Keratinocyte (primary cell): ENCODE data around the gene RNF227.

Experiments used
- EZH2 ChIP-seq: IDR thresholded peaks from one replicate; pipeline ENCODE4 v1.6.1; 2012; ENCODE audit warnings: inconsistent platforms, mild to moderate bottlenecking, low read length, moderate library complexity
- TF ChIP-seq, protein P1 (sequence below), 3 experiments: IDR thresholded peaks in 1 of 3; conservative IDR thresholded peaks in 1 of 3; optimal IDR thresholded peaks in 1 of 3; 2 replicates in 2 of 3; 3 replicates in 1 of 3; pipeline versions ENCODE3 to v1.5.1; 2011; ENCODE audit warnings: low read length in 3 of 3, mild to moderate bottlenecking in 3 of 3, moderate library complexity in 2 of 3, control low read depth in 1 of 3, inconsistent platforms in 1 of 3; ENCODE audit not compliant: insufficient read depth in 2 of 3; ENCODE audit errors: extremely low read depth in 1 of 3

DNA sequence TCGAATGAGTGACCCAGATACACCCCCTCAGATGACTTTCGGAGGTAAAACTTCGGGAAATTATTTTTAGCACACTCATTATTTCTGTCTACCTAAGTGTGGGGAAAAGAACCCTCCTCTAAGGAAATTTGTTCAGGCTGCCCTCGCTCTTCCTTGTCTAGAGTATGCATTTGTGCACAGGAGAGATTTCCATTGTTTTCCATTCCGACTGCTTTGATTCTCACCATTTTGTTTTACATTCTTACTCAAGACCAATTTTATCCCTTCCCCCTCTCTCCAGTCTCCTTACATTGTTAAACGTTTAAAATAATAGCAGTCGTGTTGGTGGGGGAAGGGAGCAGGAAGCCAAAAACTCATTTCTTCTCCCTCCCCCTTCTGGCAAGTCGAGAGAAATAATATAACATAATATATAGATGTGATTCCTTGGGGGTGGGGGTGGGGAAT is 29.0 kb downstream of the RNF227 start:
- TF ChIP-seq, protein P1, sequence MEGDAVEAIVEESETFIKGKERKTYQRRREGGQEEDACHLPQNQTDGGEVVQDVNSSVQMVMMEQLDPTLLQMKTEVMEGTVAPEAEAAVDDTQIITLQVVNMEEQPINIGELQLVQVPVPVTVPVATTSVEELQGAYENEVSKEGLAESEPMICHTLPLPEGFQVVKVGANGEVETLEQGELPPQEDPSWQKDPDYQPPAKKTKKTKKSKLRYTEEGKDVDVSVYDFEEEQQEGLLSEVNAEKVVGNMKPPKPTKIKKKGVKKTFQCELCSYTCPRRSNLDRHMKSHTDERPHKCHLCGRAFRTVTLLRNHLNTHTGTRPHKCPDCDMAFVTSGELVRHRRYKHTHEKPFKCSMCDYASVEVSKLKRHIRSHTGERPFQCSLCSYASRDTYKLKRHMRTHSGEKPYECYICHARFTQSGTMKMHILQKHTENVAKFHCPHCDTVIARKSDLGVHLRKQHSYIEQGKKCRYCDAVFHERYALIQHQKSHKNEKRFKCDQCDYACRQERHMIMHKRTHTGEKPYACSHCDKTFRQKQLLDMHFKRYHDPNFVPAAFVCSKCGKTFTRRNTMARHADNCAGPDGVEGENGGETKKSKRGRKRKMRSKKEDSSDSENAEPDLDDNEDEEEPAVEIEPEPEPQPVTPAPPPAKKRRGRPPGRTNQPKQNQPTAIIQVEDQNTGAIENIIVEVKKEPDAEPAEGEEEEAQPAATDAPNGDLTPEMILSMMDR (optimal IDR thresholded peaks at IDR 0.05 in 1 of 3, IDR thresholded peaks at IDR 0.05 in 1 of 3, conservative IDR thresholded peaks at IDR 0.05 in 1 of 3; ENCODE audit: extremely low read depth in 1 of 3, insufficient read depth in 2 of 3, low read length in 3 of 3) = no peak
- no peak for TF ChIP-seq EZH2
